Measurements from ENCODE around the gene TEC.

The TEC gene

GRCh38 chr4:48157271-48157670 lies 112.4 kb downstream of the TEC start:
- H3K27ac ChIP-seq, result no peak overlapping the region
- TF ChIP-seq, protein P1, sequence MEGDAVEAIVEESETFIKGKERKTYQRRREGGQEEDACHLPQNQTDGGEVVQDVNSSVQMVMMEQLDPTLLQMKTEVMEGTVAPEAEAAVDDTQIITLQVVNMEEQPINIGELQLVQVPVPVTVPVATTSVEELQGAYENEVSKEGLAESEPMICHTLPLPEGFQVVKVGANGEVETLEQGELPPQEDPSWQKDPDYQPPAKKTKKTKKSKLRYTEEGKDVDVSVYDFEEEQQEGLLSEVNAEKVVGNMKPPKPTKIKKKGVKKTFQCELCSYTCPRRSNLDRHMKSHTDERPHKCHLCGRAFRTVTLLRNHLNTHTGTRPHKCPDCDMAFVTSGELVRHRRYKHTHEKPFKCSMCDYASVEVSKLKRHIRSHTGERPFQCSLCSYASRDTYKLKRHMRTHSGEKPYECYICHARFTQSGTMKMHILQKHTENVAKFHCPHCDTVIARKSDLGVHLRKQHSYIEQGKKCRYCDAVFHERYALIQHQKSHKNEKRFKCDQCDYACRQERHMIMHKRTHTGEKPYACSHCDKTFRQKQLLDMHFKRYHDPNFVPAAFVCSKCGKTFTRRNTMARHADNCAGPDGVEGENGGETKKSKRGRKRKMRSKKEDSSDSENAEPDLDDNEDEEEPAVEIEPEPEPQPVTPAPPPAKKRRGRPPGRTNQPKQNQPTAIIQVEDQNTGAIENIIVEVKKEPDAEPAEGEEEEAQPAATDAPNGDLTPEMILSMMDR (IDR thresholded peaks at IDR 0.05), result no peak
- TF ChIP-seq ZFX (IDR thresholded peaks at IDR 0.05; ENCODE audit: borderline replicate concordance), result no peak

GRCh38 chr4:48156423-48156822 lies 113.2 kb downstream of the TEC start:
- TF ChIP-seq ZFX (IDR thresholded peaks at IDR 0.05; ENCODE audit: borderline replicate concordance), result no peak
- TF ChIP-seq, protein P1 (IDR thresholded peaks at IDR 0.05), result no peak
- H3K27ac ChIP-seq, result no peak overlapping the region

- TF ChIP-seq, protein P1 (IDR thresholded peaks at IDR 0.05), result no peak
- TF ChIP-seq ZFX (IDR thresholded peaks at IDR 0.05; ENCODE audit: borderline replicate concordance), result no peak
- no peak overlapping the region for H3K27ac ChIP-seq
These were observed 115.7 kb downstream of the TEC start for GRCh38 chr4:48153791-48154550.

- no peak for TF ChIP-seq ZFX (IDR thresholded peaks at IDR 0.05; ENCODE audit: borderline replicate concordance)
- TF ChIP-seq, protein P1 (IDR thresholded peaks at IDR 0.05), result no peak
- no peak overlapping the region for H3K27ac ChIP-seq
These were observed 117.4 kb downstream of the TEC start for GRCh38 chr4:48152259-48152658.

DNA sequence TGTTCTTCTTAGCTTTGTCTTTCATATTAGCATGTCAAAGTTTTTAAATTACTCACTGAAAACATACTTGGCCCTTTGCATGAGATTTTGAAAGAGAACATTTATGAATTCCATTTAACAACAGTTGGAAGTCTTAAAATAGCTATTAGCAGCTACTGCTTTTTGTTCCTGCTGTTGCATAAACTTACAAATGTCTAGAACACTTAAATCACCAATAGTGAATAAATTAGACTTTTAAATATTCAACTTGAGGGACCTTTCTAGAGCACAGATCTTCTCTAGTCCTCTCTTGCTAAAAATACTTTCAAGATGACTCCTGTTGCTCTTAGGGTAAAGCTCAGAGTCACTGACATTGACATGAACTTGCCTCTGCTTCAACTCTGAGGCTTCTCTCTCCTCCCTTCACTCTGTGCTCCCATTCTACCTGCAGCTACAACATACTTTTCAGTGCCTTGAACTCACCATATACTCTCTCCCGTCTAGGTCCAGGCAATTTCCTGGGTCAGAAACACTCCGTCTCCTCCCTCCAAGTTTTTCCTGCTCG lies 119.7 kb downstream of the TEC start:
- TF ChIP-seq, protein P1 (IDR thresholded peaks at IDR 0.05), result no peak
- TF ChIP-seq ZFX (IDR thresholded peaks at IDR 0.05; ENCODE audit: borderline replicate concordance), result no peak
- H3K27ac ChIP-seq, result no peak overlapping the region

- TF ChIP-seq, protein P1 (IDR thresholded peaks at IDR 0.05), result no peak
These were observed 122.0 kb downstream of the TEC start for GRCh38 chr4:48147621-48148020.

GRCh38 chr4:48141048-48141447 lies 128.6 kb downstream of the TEC start:
- H3K27ac ChIP-seq, result no peak overlapping the region
- no peak for TF ChIP-seq ZFX (IDR thresholded peaks at IDR 0.05; ENCODE audit: borderline replicate concordance)
- TF ChIP-seq, protein P1 (IDR thresholded peaks at IDR 0.05), result peak; percentile 80

More at GRCh38 chr4:48147621-48148020, 122.0 kb downstream of the TEC start:
- no peak overlapping the region for H3K27ac ChIP-seq

All from 22Rv1 (cell line).